Ramos (cell line): Measurements from ENCODE around the gene FABP7.

Experiments used
- in situ Hi-C: fragments of 300-500 bp; cut with MboI; formaldehyde crosslinking; loops from one replicate; pipeline ENCODE4 v1.14.3; 2022; ENCODE audit warnings: low sequenced_read_pairs; ENCODE audit not compliant: unreplicated experiment

FABP7 gene

GRCh38 chr6:122754191-122754731, 25.3 kb upstream of the FABP7 start:
- in situ Hi-C loops: no loop called here

- in situ Hi-C loops: no loop called here
Observed at GRCh38 chr6:122755901-122756300, 23.6 kb upstream of the FABP7 start.

- in situ Hi-C loops: no loop called here
Observed at GRCh38 chr6:122758927-122759334, 20.6 kb upstream of the FABP7 start.

GRCh38 chr6:122760330-122760729, 19.2 kb upstream of the FABP7 start:
- in situ Hi-C loops: no loop called here

- in situ Hi-C loops: no loop called here
Observed at GRCh38 chr6:122766256-122766655, 13.3 kb upstream of the FABP7 start.

DNA sequence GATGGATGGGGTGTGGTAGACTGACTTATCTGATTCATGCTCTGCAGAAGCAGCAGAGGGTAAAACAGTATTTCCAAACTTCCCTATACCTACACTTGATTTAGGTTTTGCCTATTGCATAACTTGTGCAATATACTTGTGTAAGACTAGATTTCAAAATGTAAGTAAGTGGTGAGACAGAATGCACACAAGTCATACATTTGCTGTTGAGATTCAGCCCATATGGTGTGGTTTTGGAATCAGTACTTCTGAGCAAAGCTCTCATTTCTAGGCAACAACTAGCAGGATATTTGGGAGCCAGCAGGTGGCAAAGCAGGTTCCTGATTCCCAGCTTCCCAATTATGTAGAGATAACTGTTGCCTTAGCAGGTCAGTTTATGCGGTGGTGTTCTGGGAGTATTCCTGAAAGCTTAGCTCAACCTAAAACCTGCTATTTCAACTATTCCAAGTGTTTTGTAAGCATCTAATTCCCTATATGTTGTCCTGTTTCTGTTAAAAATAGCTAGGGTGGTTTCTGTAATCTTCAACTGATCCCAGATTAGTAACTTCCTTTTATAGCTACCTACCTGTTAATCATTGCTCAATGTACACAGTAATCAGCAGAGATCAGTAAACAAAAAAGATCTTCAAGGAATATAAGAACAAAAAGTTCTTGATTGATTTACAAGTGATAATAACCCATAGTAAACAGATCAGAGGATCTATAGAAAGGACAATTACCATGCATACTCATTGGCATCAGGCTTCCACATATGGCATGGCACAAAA, 8.5 kb upstream of the FABP7 start:
- in situ Hi-C loops: no loop called here

- in situ Hi-C loops: no loop called here
Observed at GRCh38 chr6:122772724-122773415, 6.6 kb upstream of the FABP7 start.

DNA sequence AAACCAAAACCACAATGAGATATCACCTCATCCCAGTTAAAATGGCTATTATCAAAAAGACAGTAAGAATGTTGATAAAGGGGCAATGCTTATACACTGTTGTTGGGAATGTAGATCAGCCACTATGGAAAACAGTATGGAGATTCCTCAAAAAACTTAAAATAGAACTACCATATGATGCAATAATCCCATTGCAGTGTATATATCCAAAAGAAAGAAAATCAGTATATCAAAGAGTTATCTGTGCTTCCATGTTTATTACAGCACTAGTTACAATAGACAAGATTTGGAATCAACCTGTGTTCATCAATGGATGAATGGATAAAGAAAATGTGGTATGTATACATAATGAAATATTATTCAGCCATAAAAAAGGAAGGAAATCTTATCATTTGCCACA, 3.5 kb upstream of the FABP7 start:
- in situ Hi-C loops: no loop called here

DNA sequence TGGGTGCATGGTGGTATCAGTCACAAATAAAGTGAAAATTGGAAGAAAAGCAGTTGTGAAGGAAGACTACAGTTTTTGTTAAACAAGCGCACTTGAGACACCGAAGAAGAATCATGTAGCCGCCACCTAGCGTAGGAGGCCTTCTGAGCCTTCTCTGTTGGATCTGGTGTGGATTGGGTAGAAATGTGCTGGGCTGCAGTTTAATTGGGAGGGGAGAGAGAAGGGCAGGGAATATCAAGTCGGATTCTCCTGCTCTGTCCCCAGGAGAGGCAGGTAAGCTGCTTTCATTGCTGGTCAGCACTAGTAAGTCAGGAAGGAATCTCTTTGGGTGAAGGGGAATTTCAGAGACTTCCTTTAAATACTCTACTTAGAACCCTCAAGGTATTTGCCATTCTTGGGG, 1.2 kb upstream of the FABP7 start:
- in situ Hi-C loops: no loop called here

DNA sequence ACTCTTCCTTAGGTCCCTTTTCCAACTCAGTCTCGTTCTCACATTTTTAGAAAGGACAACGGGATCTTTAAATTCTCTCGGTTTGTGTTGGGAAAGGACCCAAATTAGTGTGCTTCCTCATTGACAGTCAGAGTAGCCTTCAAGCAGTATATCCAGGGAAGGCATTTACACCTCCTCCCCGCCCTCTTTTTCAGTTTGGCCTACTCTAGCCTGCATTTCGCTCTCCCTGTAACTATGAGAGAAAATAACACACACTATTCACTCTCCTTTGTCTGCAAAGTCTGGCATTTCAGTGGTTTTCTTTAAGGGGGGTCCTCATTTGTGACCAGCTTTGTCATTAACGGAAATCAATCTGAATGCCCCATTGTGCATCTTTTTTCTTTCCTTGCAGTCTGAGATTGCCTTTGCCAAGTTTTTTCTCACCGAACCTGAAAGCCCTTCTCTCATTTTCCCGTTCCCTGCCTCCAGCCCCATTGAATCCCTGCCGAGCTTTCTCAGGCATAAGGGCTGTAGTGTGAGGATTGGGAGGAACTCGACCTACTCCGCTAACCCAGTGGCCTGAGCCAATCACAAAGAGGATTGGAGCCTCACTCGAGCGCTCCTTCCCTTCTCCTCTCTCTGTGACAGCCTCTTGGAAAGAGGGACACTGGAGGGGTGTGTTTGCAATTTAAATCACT, 393 bp upstream of the FABP7 start:
- in situ Hi-C loops: no loop called here

- in situ Hi-C loops: no loop called here
Observed at GRCh38 chr6:122780114-122780513, 598 bp downstream of the FABP7 start.

- in situ Hi-C loops: no loop called here
Observed at GRCh38 chr6:122781716-122782115, 2.2 kb downstream of the FABP7 start.

DNA sequence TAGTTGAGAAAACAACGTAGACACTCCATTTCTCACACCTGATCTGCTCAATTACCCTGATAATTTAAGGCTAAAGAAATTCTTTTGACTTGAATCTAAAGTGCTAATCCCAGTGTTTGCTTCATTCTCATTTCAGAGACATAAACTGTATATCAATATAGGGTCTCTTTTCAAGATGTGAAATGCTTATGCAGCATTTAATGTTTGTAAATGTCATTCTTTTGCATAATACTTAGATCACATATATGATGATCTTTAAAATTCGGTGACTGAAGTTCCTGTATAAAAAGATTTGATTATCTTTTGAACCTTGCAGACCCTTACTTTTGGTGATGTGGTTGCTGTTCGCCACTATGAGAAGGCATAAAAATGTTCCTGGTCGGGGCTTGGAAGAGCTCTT, 3.9 kb downstream of the FABP7 start:
- in situ Hi-C loops: no loop called here

DNA sequence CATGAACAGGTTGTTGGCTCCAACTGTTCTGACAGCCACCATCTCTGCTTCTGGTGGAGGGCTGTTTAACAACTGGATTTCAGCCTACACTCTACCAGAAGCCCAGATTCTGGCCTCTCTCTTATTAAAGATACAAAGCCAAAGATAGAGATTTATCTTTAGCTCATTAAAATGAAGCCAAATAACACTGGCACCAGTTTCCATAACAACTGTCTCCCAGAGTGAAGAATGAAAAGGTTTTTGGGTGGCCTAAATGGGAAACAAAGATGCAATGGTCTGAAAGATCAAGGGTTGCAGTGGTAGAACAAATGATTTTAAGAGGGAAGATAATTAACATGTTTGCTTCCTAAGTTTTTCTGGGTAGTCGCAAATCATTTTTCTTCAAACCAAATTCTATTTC, 6.4 kb downstream of the FABP7 start:
- in situ Hi-C loops: no loop called here

DNA sequence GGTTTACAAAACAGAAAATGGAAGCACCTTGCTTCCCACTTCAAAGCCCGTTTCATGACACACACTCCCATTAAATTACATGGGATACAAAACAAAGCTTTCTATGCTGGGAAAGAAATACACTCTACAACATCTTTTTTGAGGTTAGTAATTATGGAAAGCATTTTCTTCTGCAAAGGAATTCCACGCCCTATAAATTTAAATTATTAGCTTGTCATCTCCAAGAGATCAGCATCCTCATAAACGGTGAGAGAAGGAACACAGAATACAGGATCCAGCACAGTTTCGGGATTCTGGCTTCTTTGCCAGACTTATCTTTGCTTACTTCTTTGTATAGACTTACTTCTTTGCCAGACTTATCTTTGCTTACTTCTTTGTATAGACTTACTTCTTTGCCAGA, 8.2 kb downstream of the FABP7 start:
- in situ Hi-C loops: no loop called here

DNA sequence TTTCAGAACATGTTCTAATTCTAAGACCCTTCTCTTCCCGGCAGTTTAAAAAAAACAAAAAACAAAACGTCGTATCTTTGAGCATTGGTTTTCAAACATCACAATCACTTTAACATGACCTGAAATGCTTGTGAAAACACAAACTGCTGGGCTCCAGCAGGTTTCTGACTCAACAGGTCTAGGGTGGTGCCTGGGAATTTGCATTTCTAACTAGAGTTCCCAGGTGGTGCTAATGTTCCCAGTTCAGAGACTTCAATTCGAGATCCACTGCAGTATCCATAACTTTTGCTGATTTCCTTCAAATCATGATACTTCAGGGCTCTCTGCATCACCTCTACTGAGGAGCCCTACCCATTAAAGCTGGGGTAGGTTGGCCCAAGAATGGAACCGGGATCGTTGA, 8.7 kb downstream of the FABP7 start:
- in situ Hi-C loops: no loop called here

DNA sequence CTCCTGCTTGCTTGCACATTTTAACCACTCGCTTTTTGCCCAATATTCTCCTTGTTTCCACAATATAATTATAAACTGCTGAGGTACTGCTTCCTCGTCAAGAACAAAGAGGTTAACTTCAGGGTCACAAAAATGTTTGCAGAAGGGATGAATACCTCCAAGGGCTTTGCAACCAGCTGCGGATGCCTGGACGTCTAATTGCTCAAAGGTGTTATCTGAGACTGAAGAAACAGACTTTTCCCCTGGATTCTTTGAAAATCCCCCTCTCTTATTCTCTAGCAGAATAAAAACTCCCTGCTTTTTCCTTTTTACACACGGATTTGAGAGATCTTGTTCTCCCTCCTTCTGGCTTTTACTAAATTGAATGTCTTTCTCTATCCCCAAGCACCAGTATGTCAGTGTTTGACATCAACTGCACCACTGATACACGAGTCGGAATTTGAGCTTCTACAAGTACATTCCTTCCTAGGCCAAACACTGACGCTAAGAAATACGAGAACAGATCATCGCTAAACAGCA, 9.2 kb downstream of the FABP7 start:
- in situ Hi-C loops: no loop called here

- in situ Hi-C loops: no loop called here
Observed at GRCh38 chr6:122789182-122790027, 9.9 kb downstream of the FABP7 start, which contains the start of gene SMPDL3A. Gene SMPDL3A, plus strand, starts transcription at chr6:122789258. Its CDS starts 89 bp downstream, at chr6:122789347.

DNA sequence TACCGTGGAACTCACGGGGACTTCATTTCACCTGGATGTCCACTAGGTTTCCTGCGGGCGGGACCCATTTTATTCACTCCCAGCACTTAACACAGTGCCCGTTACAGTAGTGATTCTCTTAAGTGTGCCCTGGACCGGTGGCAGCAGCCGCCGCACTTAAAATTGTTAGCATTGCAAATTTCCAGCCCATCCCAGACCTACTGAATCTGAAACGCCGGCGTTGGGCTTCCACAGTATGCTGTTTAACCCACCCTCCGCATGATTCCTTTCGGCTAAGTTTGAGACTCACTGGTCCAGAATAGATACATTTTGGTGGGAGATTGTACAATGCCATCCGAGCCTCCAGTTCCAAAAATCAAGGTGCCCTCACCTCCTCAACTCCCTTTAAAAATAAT, 10.5 kb downstream of the FABP7 start:
- in situ Hi-C loops: no loop called here
